ENCODE results near the gene MFRP. TPM values are rescaled to one million over a fixed set of nuclear protein-coding genes. Genes with fewer than 3 reads are reported as not detected.

Gene MFRP
- total RNA-seq, 5 donors from 2014 or later (not counting 1 experiment from before 2014, with no cell fraction given): not detected

DNA sequence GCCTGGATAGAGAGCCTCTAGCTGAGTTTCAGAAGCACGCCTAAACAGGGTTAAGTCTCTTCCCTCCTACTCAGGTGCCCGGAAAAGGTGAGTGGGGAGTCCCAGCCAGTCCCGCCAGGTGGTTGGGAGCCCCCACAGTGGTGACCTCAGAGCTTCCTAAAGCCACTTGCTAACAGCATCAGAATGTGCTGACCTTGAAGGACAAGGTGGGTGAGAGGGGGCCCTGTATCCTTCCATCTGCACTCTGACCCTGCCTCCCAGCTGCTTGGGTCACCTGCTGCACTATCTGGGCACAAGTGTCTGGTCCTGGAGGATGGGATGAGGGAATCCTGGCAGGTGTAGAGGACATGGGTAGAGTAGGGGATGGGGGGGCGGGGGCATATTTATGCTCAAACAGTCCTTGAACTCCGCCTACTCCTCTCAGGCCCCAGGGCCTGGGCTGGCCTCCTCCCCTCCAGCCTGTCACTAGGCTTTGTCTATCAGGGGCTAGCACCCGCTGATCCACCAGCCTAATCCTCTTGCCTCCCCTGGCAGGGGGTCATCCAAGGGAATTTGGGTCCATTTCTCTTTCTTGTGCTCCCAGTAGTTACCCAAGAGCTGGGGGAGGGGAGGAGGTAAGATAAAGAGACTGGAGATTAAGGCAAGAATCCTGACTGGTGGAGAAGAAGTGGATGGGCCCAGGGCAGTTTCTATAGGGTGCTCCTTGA lies 31.6 kb upstream of the MFRP start:
- DNase-seq (no peak), ATAC-seq (replicated peaks in 1 of 4) (no peak)
- Mint-ChIP-seq H3K27ac (no peak overlapping the region), H3K9me3 (no peaks in the 10 kb centered on the region), H3K27me3 (no peaks in the 10 kb centered on the region), H3K36me3 (no peaks in the 10 kb centered on the region), H3K4me1 (peaks cover 6 to 16% (median 14%) of the 10 kb centered on the region in 3 donors), H3K4me3 (no peak overlapping the region)
- CTCF ChIA-PET: interaction anchor here (0.5 to 1.4 kb wide), 2 partner anchors 17 to 180 kb away, joined by 3 to 4 read pairs; no protein-coding TSS in a partner anchor
- Histone ChIP-seq H3K9me3 (no peaks in the 10 kb centered on the region), H3K27ac (ENCODE audit: low read length) (no peak overlapping the region), H3K4me1 (ENCODE audit: control insufficient read depth in 1 of 2, extremely low read depth in 1 of 2, insufficient read depth in 2 of 2, low read length in 2 of 2) (peaks cover 10 to 31% of the 10 kb centered on the region in 2 experiments), H3K36me3 (ENCODE audit: control insufficient read depth in 2 of 2, extremely low read depth in 1 of 2, insufficient read depth in 1 of 2, low read length in 1 of 2) (no peaks in the 10 kb centered on the region), H3K4me3 (ENCODE audit: control insufficient read depth in 1 of 2, extremely low read depth in 1 of 2, low read length in 1 of 2) (no peak overlapping the region), H3K27me3 (replicated peaks in 1 of 2; ENCODE audit: control insufficient read depth in 2 of 2, extremely low read depth in 1 of 2, insufficient read depth in 2 of 2, low read length in 1 of 2) (peaks cover under 1 to 31% of the 10 kb centered on the region in 2 experiments)
- 90% methylated on average over 2 of the region's 6 CpGs for WGBS (ENCODE audit: insufficient coverage)
- POLR2A ChIA-PET: no interaction called here

DNA sequence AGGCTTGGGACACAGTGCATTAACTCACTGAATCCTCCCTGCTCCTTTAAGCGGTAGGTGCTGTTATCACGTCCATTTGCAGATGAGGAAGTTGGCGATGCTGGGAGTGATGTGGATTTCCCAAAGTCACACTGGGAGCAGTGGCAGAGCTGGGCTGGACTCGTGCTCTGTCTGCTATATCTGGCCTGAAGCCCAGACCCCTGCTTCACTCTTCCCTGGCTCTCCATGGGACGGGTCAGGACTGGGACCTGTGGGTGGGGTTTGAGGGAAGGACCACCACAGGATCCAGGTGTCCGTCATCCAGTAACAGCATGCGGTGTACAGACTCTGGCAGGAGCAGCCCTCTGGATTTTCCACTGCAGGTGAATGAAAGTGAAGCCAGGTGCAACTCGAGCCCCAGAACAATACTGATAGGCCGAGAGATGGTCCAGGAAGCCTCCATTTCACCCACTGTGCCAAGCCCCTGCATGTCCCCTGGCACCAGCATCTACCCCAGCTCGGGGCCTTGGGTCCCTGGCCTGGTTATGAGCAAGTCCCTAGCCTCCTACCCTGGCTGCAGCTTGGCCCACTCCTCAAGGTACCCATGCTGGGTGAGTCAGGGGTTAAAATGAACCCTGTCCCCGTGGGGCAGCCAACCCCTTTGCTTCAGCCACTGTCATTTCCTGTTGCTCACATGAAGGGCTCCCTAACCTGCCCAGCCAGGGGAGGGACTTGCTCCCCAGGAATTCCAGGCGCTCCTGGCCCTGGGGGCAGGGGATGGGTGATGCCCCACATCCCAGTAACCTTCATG lies 30.8 kb upstream of the MFRP start:
- no peak overlapping the region for H3K27ac ChIP-seq (ENCODE audit: low read length)
- peaks cover 10 to 30% of the 10 kb centered on the region in 2 experiments for H3K4me1 ChIP-seq (ENCODE audit: control insufficient read depth in 1 of 2, extremely low read depth in 1 of 2, insufficient read depth in 2 of 2, low read length in 2 of 2)
- H3K4me1 Mint-ChIP-seq: peaks cover 6 to 16% (median 14%) of the 10 kb centered on the region in 3 donors
- no peaks in the 10 kb centered on the region for H3K36me3 ChIP-seq (ENCODE audit: control insufficient read depth in 2 of 2, extremely low read depth in 1 of 2, insufficient read depth in 1 of 2, low read length in 1 of 2)
- ATAC-seq (replicated peaks in 1 of 4) (no peak), DNase-seq (no peak)
- no peaks in the 10 kb centered on the region for H3K9me3 ChIP-seq
- POLR2A ChIA-PET: no interaction called here
- CTCF ChIA-PET: interaction anchor here (0.5 to 5.0 kb wide), 3 partner anchors 16 to 180 kb away, joined by 3 to 16 read pairs (median 5); no protein-coding TSS in a partner anchor
- no peak overlapping the region for H3K4me3 ChIP-seq (ENCODE audit: control insufficient read depth in 1 of 2, extremely low read depth in 1 of 2, low read length in 1 of 2)
- WGBS (ENCODE audit: insufficient coverage): 67% methylated on average over 6 of the region's 12 CpGs
- peaks cover 0 to 39% of the 10 kb centered on the region in 2 experiments for H3K27me3 ChIP-seq (replicated peaks in 1 of 2; ENCODE audit: control insufficient read depth in 2 of 2, extremely low read depth in 1 of 2, insufficient read depth in 2 of 2, low read length in 1 of 2)
- H3K4me3 Mint-ChIP-seq: no peak overlapping the region
- no peak overlapping the region for H3K27ac Mint-ChIP-seq
- H3K9me3 Mint-ChIP-seq: no peaks in the 10 kb centered on the region
- H3K27me3 Mint-ChIP-seq: no peaks in the 10 kb centered on the region
- H3K36me3 Mint-ChIP-seq: no peaks in the 10 kb centered on the region

DNA sequence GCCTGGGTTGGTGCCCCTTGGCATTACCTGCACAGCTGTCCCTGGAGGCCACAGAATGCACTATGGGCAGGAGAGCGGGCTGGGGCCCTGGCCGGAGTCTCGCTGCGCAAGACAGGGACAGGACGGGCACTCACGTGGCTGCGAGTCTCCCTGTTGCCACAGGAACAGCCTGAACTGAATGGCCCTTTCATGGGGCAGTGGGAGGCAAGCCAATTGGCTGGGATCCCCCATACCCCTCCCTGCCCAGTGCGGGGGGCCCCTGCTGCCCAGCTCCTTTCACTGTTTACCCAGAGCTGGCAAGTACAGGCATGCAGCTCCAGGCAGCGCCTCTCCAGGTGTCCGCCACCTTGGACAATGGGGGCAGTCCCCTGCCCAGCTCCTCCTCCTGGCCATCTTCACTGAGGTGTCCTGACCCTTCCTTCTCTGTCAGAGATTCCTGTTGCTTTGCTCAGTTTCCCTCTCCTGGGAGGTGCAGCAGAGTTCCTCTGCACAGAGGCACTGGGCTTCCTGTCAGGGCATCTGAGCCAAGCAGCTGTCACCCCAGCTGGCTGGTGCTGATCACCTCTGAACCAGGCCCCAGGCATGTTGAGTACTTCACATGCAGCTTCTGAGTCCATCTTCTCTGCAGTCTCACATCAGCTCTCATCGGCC lies 29.8 kb upstream of the MFRP start:
- peaks cover 6 to 16% (median 14%) of the 10 kb centered on the region in 3 donors for H3K4me1 Mint-ChIP-seq
- peaks cover 3 to 21% of the 10 kb centered on the region in 2 experiments for H3K4me1 ChIP-seq (ENCODE audit: control insufficient read depth in 1 of 2, extremely low read depth in 1 of 2, insufficient read depth in 2 of 2, low read length in 2 of 2)

DNA sequence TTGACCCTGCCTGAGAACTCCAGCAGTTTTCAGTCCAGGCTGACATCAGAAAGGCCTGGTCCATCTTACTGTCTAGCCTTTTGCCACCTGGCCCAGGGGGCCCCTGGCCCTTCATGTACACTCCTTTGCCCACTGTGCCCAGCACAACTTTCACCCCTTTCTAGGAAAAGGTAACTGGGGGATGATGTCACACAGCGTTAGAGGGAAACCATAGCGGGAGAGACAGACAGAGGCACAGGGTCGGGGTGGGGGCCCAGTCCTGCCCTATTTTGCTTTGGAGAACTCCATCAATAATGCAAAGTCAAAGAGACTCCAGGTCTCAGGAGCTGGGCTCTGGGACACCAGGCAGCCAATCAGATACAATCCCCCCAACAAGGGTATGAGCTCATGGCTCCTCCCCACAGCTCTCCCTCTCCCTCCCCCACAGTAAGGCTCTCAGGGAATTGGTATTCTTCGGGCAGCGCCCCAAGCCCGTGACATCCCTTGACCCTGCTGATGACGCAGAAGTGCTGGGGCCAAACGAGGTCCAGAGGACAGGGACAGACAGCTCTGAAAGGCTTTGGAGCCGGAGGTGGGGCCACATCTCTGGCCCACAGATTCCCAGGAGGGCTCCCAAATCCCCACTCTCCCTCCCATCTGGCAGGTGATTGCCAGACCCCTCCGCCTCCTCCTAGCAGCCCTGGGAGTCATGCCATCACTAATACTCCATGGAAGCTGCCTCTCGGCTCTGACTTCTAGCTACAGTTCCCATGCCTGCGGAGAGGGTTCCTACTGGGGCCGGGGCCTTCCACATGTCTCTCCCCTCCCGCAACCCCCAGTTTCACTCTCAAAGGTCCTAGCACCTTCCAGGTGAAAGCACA lies 29.1 kb upstream of the MFRP start:
- H3K27ac Mint-ChIP-seq: no peak overlapping the region
- WGBS (ENCODE audit: insufficient coverage): 74% methylated on average over 12 of the region's 14 CpGs
- H3K9me3 Mint-ChIP-seq: no peaks in the 10 kb centered on the region
- Histone ChIP-seq H3K9me3 (no peaks in the 10 kb centered on the region), H3K27me3 (replicated peaks in 1 of 2; ENCODE audit: control insufficient read depth in 2 of 2, extremely low read depth in 1 of 2, insufficient read depth in 2 of 2, low read length in 1 of 2) (peaks cover 0 to 42% of the 10 kb centered on the region in 2 experiments), H3K4me3 (ENCODE audit: control insufficient read depth in 1 of 2, extremely low read depth in 1 of 2, low read length in 1 of 2) (no peak overlapping the region), H3K27ac (ENCODE audit: low read length) (no peak overlapping the region), H3K4me1 (ENCODE audit: control insufficient read depth in 1 of 2, extremely low read depth in 1 of 2, insufficient read depth in 2 of 2, low read length in 2 of 2) (peaks cover 0 to 20% of the 10 kb centered on the region in 2 experiments), H3K36me3 (ENCODE audit: control insufficient read depth in 2 of 2, extremely low read depth in 1 of 2, insufficient read depth in 1 of 2, low read length in 1 of 2) (no peaks in the 10 kb centered on the region)
- no peak for ATAC-seq (replicated peaks in 1 of 4)
- no peak for DNase-seq
- H3K4me1 Mint-ChIP-seq: peaks cover 6 to 11% (median 9%) of the 10 kb centered on the region in 3 donors
- ChIA-PET POLR2A (no interaction called here), CTCF (interaction anchor here (1.1 to 5.0 kb wide), 5 partner anchors 14 to 55 kb away, joined by 3 to 16 read pairs (median 5); no protein-coding TSS in a partner anchor)
- H3K36me3 Mint-ChIP-seq: no peaks in the 10 kb centered on the region
- peaks cover 0 to 6% of the 10 kb centered on the region in 2 donors for H3K27me3 Mint-ChIP-seq
- no peak overlapping the region for H3K4me3 Mint-ChIP-seq

More for the DNA sequence above, 29.8 kb upstream of the MFRP start:
- Histone ChIP-seq H3K9me3 (no peaks in the 10 kb centered on the region), H3K27me3 (replicated peaks in 1 of 2; ENCODE audit: control insufficient read depth in 2 of 2, extremely low read depth in 1 of 2, insufficient read depth in 2 of 2, low read length in 1 of 2) (peaks cover 0 to 42% of the 10 kb centered on the region in 2 experiments), H3K4me3 (ENCODE audit: control insufficient read depth in 1 of 2, extremely low read depth in 1 of 2, low read length in 1 of 2) (no peak overlapping the region), H3K27ac (ENCODE audit: low read length) (no peak overlapping the region), H3K36me3 (ENCODE audit: control insufficient read depth in 2 of 2, extremely low read depth in 1 of 2, insufficient read depth in 1 of 2, low read length in 1 of 2) (no peaks in the 10 kb centered on the region)
- no peak overlapping the region for H3K27ac Mint-ChIP-seq
- POLR2A ChIA-PET: no interaction called here
- no peaks in the 10 kb centered on the region for H3K9me3 Mint-ChIP-seq
- H3K27me3 Mint-ChIP-seq: peaks cover 0 to 6% of the 10 kb centered on the region in 2 donors
- no peaks in the 10 kb centered on the region for H3K36me3 Mint-ChIP-seq
- ATAC-seq (replicated peaks in 1 of 4) (no peak), DNase-seq (no peak)
- H3K4me3 Mint-ChIP-seq: no peak overlapping the region
- CTCF ChIA-PET: interaction anchor here (1.1 to 5.0 kb wide), 4 partner anchors 15 to 56 kb away, joined by 3 to 16 read pairs (median 10); no protein-coding TSS in a partner anchor
- 91% methylated on average over 10 of the region's 11 CpGs for WGBS (ENCODE audit: insufficient coverage)

DNA sequence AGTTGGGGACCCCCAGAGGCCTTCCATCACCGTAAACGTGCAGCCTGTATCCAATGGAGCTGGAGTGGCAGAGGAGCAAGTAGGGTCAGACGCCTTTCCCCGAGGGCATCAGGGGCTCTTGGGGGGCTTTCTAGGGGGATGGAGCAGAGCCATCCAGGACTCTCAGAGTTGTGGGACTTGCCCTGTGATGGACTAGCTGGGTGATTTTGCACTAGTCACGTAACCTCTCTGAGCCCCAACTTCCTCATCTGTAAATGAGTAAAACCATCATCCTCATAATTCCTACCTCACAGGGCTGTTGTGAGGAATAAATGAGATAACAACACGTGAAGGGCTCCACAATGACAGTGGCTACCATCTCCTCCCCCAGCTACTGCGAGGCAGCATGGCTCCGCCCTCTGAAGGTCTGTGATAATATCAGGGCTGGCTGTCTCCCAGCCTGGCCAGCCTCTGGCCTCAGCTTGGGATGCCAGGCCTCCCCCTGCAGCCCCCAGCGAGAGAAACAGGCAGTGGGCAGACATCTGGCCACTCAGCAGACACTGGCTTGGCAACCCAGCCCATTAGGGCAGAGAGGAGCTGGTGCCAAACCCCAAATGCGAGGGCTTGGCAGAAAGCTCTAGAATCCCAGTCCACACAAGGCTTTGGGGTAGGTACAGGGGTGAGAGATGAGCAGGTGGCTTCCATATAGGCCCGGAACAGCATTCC lies 28.3 kb upstream of the MFRP start:
- Mint-ChIP-seq H3K27me3 (peaks cover 5 to 10% of the 10 kb centered on the region in 2 donors), H3K36me3 (no peaks in the 10 kb centered on the region), H3K27ac (no peak overlapping the region), H3K9me3 (no peaks in the 10 kb centered on the region), H3K4me1 (peaks cover 6 to 14% (median 12%) of the 10 kb centered on the region in 3 donors), H3K4me3 (no peak overlapping the region)
- H3K36me3 ChIP-seq (ENCODE audit: control insufficient read depth in 2 of 2, extremely low read depth in 1 of 2, insufficient read depth in 1 of 2, low read length in 1 of 2): no peaks in the 10 kb centered on the region
- POLR2A ChIA-PET: no interaction called here
- no peak overlapping the region for H3K27ac ChIP-seq (ENCODE audit: low read length)
- CTCF ChIA-PET: interaction anchor here (1.1 to 5.0 kb wide), 5 partner anchors 9 to 54 kb away, joined by 3 to 16 read pairs (median 5); no protein-coding TSS in a partner anchor
- peaks cover 0 to 38% of the 10 kb centered on the region in 2 experiments for H3K27me3 ChIP-seq (replicated peaks in 1 of 2; ENCODE audit: control insufficient read depth in 2 of 2, extremely low read depth in 1 of 2, insufficient read depth in 2 of 2, low read length in 1 of 2)
- 65% methylated on average over 5 of the region's 11 CpGs for WGBS (ENCODE audit: insufficient coverage)
- no peak overlapping the region for H3K4me3 ChIP-seq (ENCODE audit: control insufficient read depth in 1 of 2, extremely low read depth in 1 of 2, low read length in 1 of 2)
- DNase-seq (no peak), ATAC-seq (replicated peaks in 1 of 4) (no peak)
- no peaks in the 10 kb centered on the region for H3K9me3 ChIP-seq
- H3K4me1 ChIP-seq (ENCODE audit: control insufficient read depth in 1 of 2, extremely low read depth in 1 of 2, insufficient read depth in 2 of 2, low read length in 2 of 2): peaks cover 0 to 23% of the 10 kb centered on the region in 2 experiments
